WTC11 (cell line): ENCODE data around the gene PARS2. TPM values are rescaled to one million over a fixed set of nuclear protein-coding genes. Genes with fewer than 3 reads are reported as not detected.

Experiments used
- ATAC-seq: fragments of 200-7000 bp; cut with Tn5 transposase; 2 replicates; pipeline ENCODE4 v1.10.0; 2021; ENCODE audit warnings: mild to moderate bottlenecking, moderate library complexity
- CTCF ChIA-PET: fragments of 300-600 bp; sonication (Branson Sonifier 250); formaldehyde crosslinking; loops from one replicate; lab custom pipeline; 2021; ENCODE audit warnings: antibody characterized with exemption; lab: Charles Lee
- POLR2A ChIA-PET: fragments of 350-600 bp; sonication (Branson Sonifier 250); formaldehyde crosslinking; loops from one replicate; lab custom pipeline; 2021; ENCODE audit warnings: antibody characterized with exemption; lab: Charles Lee
- DNase-seq: peaks from one replicate; pipeline ENCODE4 v3.0.0; 2021; ENCODE audit warnings: low spot score
- H3K27ac Mint-ChIP-seq: 2 replicates; pipeline ENCODE4 v1.8.0; 2021; ENCODE audit warnings: mixed read lengths
- H3K27me3 Mint-ChIP-seq: 2 replicates; pipeline ENCODE4 v1.8.0; 2021; ENCODE audit warnings: low read depth, mild to moderate bottlenecking, moderate library complexity, mixed read lengths
- H3K36me3 Mint-ChIP-seq: 2 replicates; pipeline ENCODE4 v1.8.0; 2021; ENCODE audit warnings: mixed read lengths
- H3K4me1 Mint-ChIP-seq: 2 replicates; pipeline ENCODE4 v1.8.0; 2022; ENCODE audit warnings: mixed read lengths
- H3K4me3 Mint-ChIP-seq: 2 replicates; pipeline ENCODE4 v1.8.0; 2021; ENCODE audit warnings: mild to moderate bottlenecking, moderate library complexity, mixed read lengths
- H3K9me3 Mint-ChIP-seq: 2 replicates; pipeline ENCODE4 v1.8.0; 2021; ENCODE audit warnings: mixed read lengths
- AFF4 ChIP-seq: sonication (generic); formaldehyde crosslinking; IDR thresholded peaks from 2 replicates; pipeline ENCODE4 v1.8.1; 2023; ENCODE audit warnings: mild to moderate bottlenecking, missing genetic modification reagents, borderline replicate concordance
- CREM ChIP-seq: sonication (generic); formaldehyde crosslinking; IDR thresholded peaks from 2 replicates; pipeline ENCODE4 v1.8.1; 2022; ENCODE audit warnings: mild to moderate bottlenecking, missing genetic modification reagents, moderate library complexity
- E2F5 ChIP-seq: sonication (generic); formaldehyde crosslinking; IDR thresholded peaks from 2 replicates; pipeline ENCODE4 v1.8.1; 2022; ENCODE audit warnings: mild to moderate bottlenecking, moderate library complexity, missing genetic modification reagents
- EMX1 ChIP-seq: fragments of 250-450 bp; sonication (Bioruptor Pico); IDR thresholded peaks from 2 replicates; pipeline ENCODE4 v1.8.0; 2021; ENCODE audit warnings: mild to moderate bottlenecking
- ERG ChIP-seq: fragments of 250-450 bp; sonication (Bioruptor Pico); IDR thresholded peaks from 2 replicates; pipeline ENCODE4 v1.8.0; 2021; ENCODE audit warnings: mild to moderate bottlenecking
- IRF1 ChIP-seq: sonication (generic); formaldehyde crosslinking; IDR thresholded peaks from 2 replicates; pipeline ENCODE4 v1.8.0; 2023; ENCODE audit warnings: missing genetic modification reagents
- JAZF1 ChIP-seq: fragments of 250-450 bp; sonication (Bioruptor Pico); IDR thresholded peaks from 2 replicates; pipeline ENCODE4 v1.9.0; 2021; ENCODE audit warnings: moderate library complexity, mild to moderate bottlenecking, inconsistent platforms
- PRDM15 ChIP-seq: sonication (generic); formaldehyde crosslinking; IDR thresholded peaks from 2 replicates; pipeline ENCODE4 v1.8.0; 2022; ENCODE audit warnings: missing genetic modification reagents
- PREB ChIP-seq: sonication (generic); formaldehyde crosslinking; IDR thresholded peaks from 2 replicates; pipeline ENCODE4 v1.8.1; 2022; ENCODE audit warnings: mild to moderate bottlenecking, missing genetic modification reagents, moderate library complexity, borderline replicate concordance
- RORB ChIP-seq: fragments of 250-450 bp; sonication (Bioruptor Pico); IDR thresholded peaks from 2 replicates; pipeline ENCODE4 v1.9.0; 2021; ENCODE audit warnings: mild to moderate bottlenecking
- SOX15 ChIP-seq: fragments of 250-450 bp; sonication (Bioruptor Pico); IDR thresholded peaks from 2 replicates; pipeline ENCODE4 v1.9.0; 2021; ENCODE audit warnings: mild to moderate bottlenecking
- ZNF138 ChIP-seq: sonication (generic); formaldehyde crosslinking; conservative IDR thresholded peaks from 2 replicates; pipeline ENCODE4 v1.8.1; 2022; ENCODE audit warnings: mild to moderate bottlenecking, moderate library complexity, missing genetic modification reagents
- ZNF263 ChIP-seq: sonication (generic); formaldehyde crosslinking; IDR thresholded peaks from 2 replicates; pipeline ENCODE4 v1.8.1; 2022; ENCODE audit warnings: low read depth, mild to moderate bottlenecking, moderate library complexity, missing genetic modification reagents
- ZNF425 ChIP-seq: fragments of 250-450 bp; sonication (Bioruptor Pico); conservative IDR thresholded peaks from 2 replicates; pipeline ENCODE4 v1.9.0; 2021; ENCODE audit warnings: mild to moderate bottlenecking
- ZNF512 ChIP-seq: sonication (generic); formaldehyde crosslinking; IDR thresholded peaks from 2 replicates; pipeline ENCODE4 v1.8.1; 2022; ENCODE audit warnings: missing genetic modification reagents, borderline replicate concordance
- ZNF532 ChIP-seq: fragments of 250-450 bp; sonication (Bioruptor Pico); IDR thresholded peaks from 2 replicates; pipeline ENCODE4 v1.9.0; 2021; ENCODE audit warnings: mild to moderate bottlenecking, borderline replicate concordance
- total RNA-seq: library from RNA; stranded (reverse); gene quantifications from 3 replicates; pipeline ENCODE4 v1.2.3, GENCODE V29; 2021

Gene PARS2
- total RNA-seq, 1 experiment from 2014 or later = 11.5 TPM

GRCh38 chr1:54750596-54750995, 13.7 kb downstream of the PARS2 start:
- ATAC-seq = no peak
- POLR2A ChIA-PET = interaction anchor here (1.0 kb wide), 1 partner anchor 9 kb away, joined by 3 read pairs; no protein-coding TSS in a partner anchor

More at GRCh38 chr1:54750596-54750995, 13.7 kb downstream of the PARS2 start:
- Mint-ChIP-seq H3K9me3 (peaks cover 6% of the 10 kb centered on the region), H3K4me1 (peaks cover 18% of the 10 kb centered on the region), H3K27me3 (no peaks in the 10 kb centered on the region; the same call in 1 of the 2 replicates), H3K4me3 (no peak overlapping the region), H3K36me3 (no peaks in the 10 kb centered on the region), H3K27ac (no peak overlapping the region)
- TF ChIP-seq IRF1 (no peak), PREB (no peak), ERG (CRISPR knock-in tag) (no peak), ZNF138 (CRISPR knock-in tag) (no peak), PRDM15 (CRISPR knock-in tag) (no peak), ZNF512 (CRISPR knock-in tag) (no peak), ZNF425 (CRISPR knock-in tag) (no peak), SOX15 (CRISPR knock-in tag) (no peak), CREM (CRISPR knock-in tag) (no peak), JAZF1 (CRISPR knock-in tag) (no peak), RORB (CRISPR knock-in tag) (no peak), AFF4 (CRISPR knock-in tag) (no peak), E2F5 (no peak), EMX1 (CRISPR knock-in tag) (no peak), ZNF263 (no peak), ZNF532 (CRISPR knock-in tag) (no peak)
- CTCF ChIA-PET = interaction anchor here (3.0 to 3.5 kb wide), 2 partner anchors 41 to 50 kb away, joined by 16 to 19 read pairs; partner anchors contain the start of gene TTC22
- no peak for DNase-seq
